Measurements from ENCODE around the gene TMEM52. TPM values are rescaled to one million over a fixed set of nuclear protein-coding genes. Genes with fewer than 3 reads are reported as not detected.

TMEM52 gene
- total and polyA plus RNA-seq, 10 donors: 0.35 to 4.7 (median 1.7) TPM; not detected in 1

DNA sequence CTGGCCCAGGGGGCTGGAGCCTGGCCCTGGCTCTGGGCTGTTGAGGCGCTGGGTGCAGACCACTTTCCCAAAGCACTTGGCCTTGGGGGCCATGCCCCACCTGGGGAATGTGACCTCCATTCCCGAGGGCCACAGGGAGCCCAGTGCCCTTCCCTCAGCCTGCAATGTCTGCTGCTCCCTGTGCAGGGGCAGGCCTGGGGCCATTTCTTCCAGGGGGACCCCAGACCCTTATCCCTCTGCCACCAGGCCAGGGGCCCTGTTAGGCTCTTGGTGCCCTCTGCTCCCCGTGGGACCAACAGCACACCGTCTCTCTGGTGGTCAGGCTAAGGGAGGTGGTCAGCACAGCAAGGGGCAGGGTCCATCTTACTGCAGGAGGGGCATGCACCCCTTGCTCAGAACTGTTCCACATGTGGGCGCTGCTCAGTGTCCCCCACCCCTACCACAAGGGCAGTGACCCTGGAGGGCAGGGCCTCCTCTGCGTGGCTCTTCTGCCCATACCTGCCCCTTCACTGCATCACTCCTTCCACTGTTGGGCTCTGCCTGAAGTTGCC lies 1.1 kb upstream of the TMEM52 start:
- intact Hi-C loops (cut with DNase I; ENCODE audit: low total_unique reads): no loop called here
- no peak for DNase-seq
- Histone ChIP-seq H3K4me1 (peaks cover 8 to 62% (median 35%) of the 10 kb centered on the region in 6 donors), H3K36me3 (no peaks in the 10 kb centered on the region), H3K9me3 (no peaks in the 10 kb centered on the region), H3K4me3 (peak overlapping the region in 5 of 8 donors; percentile 49 to 84 (median 64)), H3K27me3 (replicated peaks in 1 of 7) (peaks cover 0 to 9% (median 0%) of the 10 kb centered on the region in 7 donors), H3K27ac (peak overlapping the region in 7 of 8 donors; percentile 58 to 78 (median 64))
- TF ChIP-seq POLR2AphosphoS5 (IDR thresholded peaks at IDR 0.05) (no peak), CTCF (IDR thresholded peaks at IDR 0.05 in 8 of 11, conservative IDR thresholded peaks at IDR 0.05 in 3 of 11) (no peak), POLR2A (IDR thresholded peaks at IDR 0.05) (no peak)
- WGBS, 5 donors: 67 to 91% (median 86%) methylated on average over 2 to 6 of the region's 6 CpGs

GRCh38 chr1:1919304-1920056 lies 401 bp upstream of the TMEM52 start:
- DNase-seq: peak; percentile 100
- intact Hi-C loops (cut with DNase I; ENCODE audit: low total_unique reads): no loop called here
- 5 to 14% (median 11%) methylated on average over 11 to 62 of the region's 62 CpGs for WGBS, 5 donors
- H3K27me3 ChIP-seq (replicated peaks in 1 of 7): peaks cover 0 to 12% (median 0%) of the 10 kb centered on the region in 7 donors
- H3K4me3 ChIP-seq: peak overlapping the region; percentile 17 to 84 (median 61)
- peak in 2 of 3 donors; percentile 60 to 80 for TF ChIP-seq POLR2AphosphoS5 (IDR thresholded peaks at IDR 0.05)
- peak in 3 of 11 experiments; percentile 11 to 36 (median 24) for TF ChIP-seq CTCF (IDR thresholded peaks at IDR 0.05 in 8 of 11, conservative IDR thresholded peaks at IDR 0.05 in 3 of 11)
- no peak for TF ChIP-seq POLR2A (IDR thresholded peaks at IDR 0.05)
- H3K4me1 ChIP-seq: peaks cover 8 to 62% (median 35%) of the 10 kb centered on the region in 6 donors
- no peaks in the 10 kb centered on the region for H3K9me3 ChIP-seq
- peak overlapping the region in 7 of 8 donors; percentile 58 to 78 (median 64) for H3K27ac ChIP-seq
- no peaks in the 10 kb centered on the region for H3K36me3 ChIP-seq

GRCh38 chr1:1917995-1918900 lies 831 bp downstream of the TMEM52 start:
- TF ChIP-seq CTCF (IDR thresholded peaks at IDR 0.05 in 8 of 11, conservative IDR thresholded peaks at IDR 0.05 in 3 of 11): no peak
- peak in 1 of 3 donors; percentile 25 for TF ChIP-seq POLR2AphosphoS5 (IDR thresholded peaks at IDR 0.05)
- DNase-seq: peak; percentile 82
- Histone ChIP-seq H3K9me3 (no peaks in the 10 kb centered on the region), H3K36me3 (no peaks in the 10 kb centered on the region), H3K4me3 (peak overlapping the region; percentile 17 to 84 (median 61)), H3K27ac (peak overlapping the region in 5 of 8 donors; percentile 63 to 78 (median 73)), H3K4me1 (peaks cover 8 to 57% (median 32%) of the 10 kb centered on the region in 6 donors), H3K27me3 (replicated peaks in 1 of 7) (peaks cover 0 to 16% (median 0%) of the 10 kb centered on the region in 7 donors)
- 46 to 61% (median 47%) methylated on average over 21 to 46 of the region's 46 CpGs for WGBS, 5 donors
- intact Hi-C loops (cut with DNase I; ENCODE audit: low total_unique reads): no loop called here

Measured in spleen (tissue), 11 donors.